Mucosa of descending colon (tissue), 3 donors: Measurements from ENCODE around the gene KSR1. TPM values are rescaled to one million over a fixed set of nuclear protein-coding genes. Genes with fewer than 3 reads are reported as not detected.
"Not testable (repeated sequence)": the region's sequence is repeated elsewhere in the genome, so short reads cannot be mapped to it uniquely, and the experiment has no call there.

Experiments used
- ATAC-seq: fragments of 200-7000 bp; cut with Tn5 transposase; one replicate; pipeline ENCODE4 v1.9.1; 2020; ENCODE audit warnings: mild to moderate bottlenecking, moderate library complexity
- DNase-seq, 3 donors: peaks; one replicate each; pipeline ENCODE4 v3.0.0-alpha.2; 2020
- H3K36me3 ChIP-seq: fragments of 200-600 bp; one replicate; pipeline ENCODE4 v1.8.0; 2021; ENCODE audit warnings: low read depth, mild to moderate bottlenecking
- H3K4me1 ChIP-seq: fragments of 200-600 bp; one replicate; pipeline ENCODE4 v1.8.0; 2021; ENCODE audit warnings: low read depth, mild to moderate bottlenecking
- H3K4me3 ChIP-seq: fragments of 200-600 bp; one replicate; pipeline ENCODE4 v1.8.0; 2021; ENCODE audit warnings: mild to moderate bottlenecking
- H3K9me3 ChIP-seq: fragments of 200-600 bp; one replicate; pipeline ENCODE4 v1.8.0; 2021; ENCODE audit warnings: mild to moderate bottlenecking
- CTCF ChIP-seq: fragments of 200-600 bp; IDR thresholded peaks from one replicate; pipeline ENCODE4 v1.8.0; 2022; ENCODE audit warnings: antibody characterized with exemption, mild to moderate bottlenecking
- intact Hi-C, 2 donors: fragments of 100-400 bp; cut with DNase I in 1 of 2; cut with micrococcal nuclease in 1 of 2; formaldehyde crosslinking; loops; one replicate each; pipeline versions ENCODE4 v1.11.0 to v1.11.1; 2022; cut with DNase I, micrococcal nuclease
- total RNA-seq, 3 donors: library from RNA; stranded (reverse); fragmentation: NEBNext Ultra II Directional in 2 of 3; extraction: Animal tissue kit (Norgen Biotek cat#: 25700) in 2 of 3; gene quantifications; one replicate each; pipeline versions ENCODE4 v1.2.1 to v1.2.4, GENCODE V29; 2021 to 2023
- donor health status: DM: no; HTN: no; CAD: no; lungs with moderate emphysema.
- donor health status: DM: no; HTN: no; CAD: no.
- donor health status: DM: no; HTN: yes; CAD: no.

Gene KSR1
- total RNA-seq, 3 donors from 2014 or later: 20.5 to 50.4 (median 21.3) TPM

GRCh38 chr17:27651411-27652345, 195.4 kb downstream of the KSR1 start:
- TF ChIP-seq CTCF: peak; percentile 86
- intact Hi-C loops: loop anchor here (5.0 kb wide), 2 partner anchors 49 to 106 kb away; no protein-coding TSS in a partner anchor
- peaks cover 23% of the 10 kb centered on the region for H3K4me1 ChIP-seq
- no peaks in the 10 kb centered on the region for H3K36me3 ChIP-seq
- no peak overlapping the region for H3K4me3 ChIP-seq
- H3K9me3 ChIP-seq: no peaks in the 10 kb centered on the region
- ATAC-seq (peak; percentile 60), DNase-seq (peak in 2 of 3 donors; percentile 82 to 87)

- ATAC-seq, H3K9me3 ChIP-seq, DNase-seq, H3K4me3 ChIP-seq, H3K36me3 ChIP-seq, H3K4me1 ChIP-seq: not testable (repeated sequence)
- intact Hi-C loops: loop anchor here (5.0 kb wide), 2 partner anchors 51 to 104 kb away; no protein-coding TSS in a partner anchor
Measured at GRCh38 chr17:27653449-27653971, 197.3 kb downstream of the KSR1 start.

GRCh38 chr17:27654136-27654535, 197.9 kb downstream of the KSR1 start:
- H3K4me3 ChIP-seq: no peak overlapping the region
- H3K36me3 ChIP-seq: no peaks in the 10 kb centered on the region
- DNase-seq (peak in 1 of 3 donors; percentile 32), ATAC-seq (no peak)
- intact Hi-C loops: loop anchor here (5.0 kb wide), 2 partner anchors 52 to 103 kb away; no protein-coding TSS in a partner anchor
- TF ChIP-seq CTCF: no peak
- H3K4me1 ChIP-seq: peaks cover 2% of the 10 kb centered on the region
- H3K9me3 ChIP-seq: no peaks in the 10 kb centered on the region

GRCh38 chr17:27654654-27655524, 198.6 kb downstream of the KSR1 start:
- ATAC-seq: peak; percentile 83
- H3K36me3 ChIP-seq: no peaks in the 10 kb centered on the region
- intact Hi-C loops: loop anchor here (5.0 kb wide), 2 partner anchors 53 to 102 kb away; no protein-coding TSS in a partner anchor

GRCh38 chr17:27655525-27656111, 199.4 kb downstream of the KSR1 start:
- H3K36me3 ChIP-seq, H3K4me1 ChIP-seq, ATAC-seq, DNase-seq, H3K9me3 ChIP-seq, intact Hi-C loops, H3K4me3 ChIP-seq: not testable (repeated sequence)

More at GRCh38 chr17:27654654-27655524, 198.6 kb downstream of the KSR1 start:
- Histone ChIP-seq H3K4me1 (no peaks in the 10 kb centered on the region), H3K4me3 (no peak overlapping the region), H3K9me3 (no peaks in the 10 kb centered on the region)
- peak; percentile 80 to 85 (median 83) for DNase-seq
- peak; percentile 82 for TF ChIP-seq CTCF

GRCh38 chr17:27656620-27657019, 200.4 kb downstream of the KSR1 start:
- ATAC-seq, DNase-seq, H3K4me3 ChIP-seq, H3K9me3 ChIP-seq, intact Hi-C loops, H3K36me3 ChIP-seq, H3K4me1 ChIP-seq: not testable (repeated sequence)
